Head of caudate nucleus (tissue), 42 donors: ENCODE data around the gene GSDME.

ENCODE experiments used
- DNase-seq, 42 donors: peaks; one replicate each; pipeline versions ENCODE4 v3.0.0 to v3.0.0-alpha.2; 2020 to 2021; ENCODE audit warnings: mixed read lengths in 7 of 42
- intact Hi-C: fragments of 100-400 bp; cut with DNase I; formaldehyde crosslinking; loops from one replicate; pipeline ENCODE4 v1.15.0; 2022

GSDME gene

DNA sequence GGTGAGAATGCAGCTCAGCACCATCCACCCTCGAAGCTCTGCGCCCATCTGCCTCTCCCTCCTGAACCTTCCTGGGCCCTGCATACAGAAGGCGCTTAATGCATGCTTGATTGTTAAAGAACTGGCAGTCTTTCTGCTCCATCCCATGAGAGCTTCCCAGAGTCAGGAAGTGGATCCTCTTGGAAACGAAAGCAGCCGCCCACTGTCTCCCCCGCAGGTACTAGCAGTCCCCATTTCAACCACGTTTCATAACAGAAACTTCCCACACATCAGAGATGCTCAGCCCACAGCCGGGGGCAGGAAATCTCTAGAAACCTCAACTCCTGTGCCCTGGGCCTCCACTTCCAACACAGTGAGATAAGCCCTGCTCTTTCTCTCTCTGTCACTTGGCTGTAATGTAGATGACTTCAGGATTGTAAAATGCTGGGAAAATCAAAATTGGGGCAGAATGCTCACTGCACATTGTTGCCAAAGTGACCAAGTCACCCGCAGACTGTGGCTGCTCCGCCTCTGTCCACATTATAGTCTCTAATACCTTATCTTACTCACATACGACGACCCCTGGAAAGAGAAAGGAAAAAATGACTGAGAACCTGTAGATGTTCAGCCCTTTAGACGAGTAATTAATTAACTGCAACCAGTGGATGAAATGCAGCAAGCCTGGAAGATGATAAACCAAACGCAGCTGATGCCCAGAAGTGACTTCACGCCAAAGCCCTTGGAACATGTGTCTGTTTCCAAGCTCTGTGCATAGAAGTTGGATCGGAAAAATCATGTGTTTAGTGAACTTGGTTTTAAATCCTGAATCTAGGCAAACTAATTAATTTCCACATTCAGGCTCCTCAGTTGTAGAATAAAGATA lies 28.5 kb downstream of the GSDME start:
- DNase-seq, result peak in 39 of 42 donors; percentile 34 to 88 (median 68)
- intact Hi-C loops, result no loop called here

DNA sequence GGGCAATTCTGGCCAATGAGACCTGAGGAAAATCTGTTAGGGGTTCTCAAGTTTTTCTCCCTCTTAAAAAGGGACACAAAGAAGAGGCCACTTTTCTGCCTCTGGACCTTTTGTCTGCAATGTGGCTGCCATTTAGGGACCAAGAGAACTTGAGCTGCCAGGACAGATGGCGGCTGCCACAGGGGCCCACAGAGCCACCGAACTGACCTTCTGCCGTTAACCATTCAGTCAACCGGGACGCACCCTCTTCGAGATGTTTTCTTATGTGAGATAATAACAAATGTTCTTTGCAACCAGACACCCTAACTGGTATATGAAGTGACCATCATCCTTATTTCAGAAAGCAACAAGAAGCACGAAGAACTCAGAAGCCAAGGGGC lies 29.2 kb downstream of the GSDME start:
- peak in 1 of 42 donors; percentile 38 for DNase-seq
- intact Hi-C loops, result no loop called here

DNA sequence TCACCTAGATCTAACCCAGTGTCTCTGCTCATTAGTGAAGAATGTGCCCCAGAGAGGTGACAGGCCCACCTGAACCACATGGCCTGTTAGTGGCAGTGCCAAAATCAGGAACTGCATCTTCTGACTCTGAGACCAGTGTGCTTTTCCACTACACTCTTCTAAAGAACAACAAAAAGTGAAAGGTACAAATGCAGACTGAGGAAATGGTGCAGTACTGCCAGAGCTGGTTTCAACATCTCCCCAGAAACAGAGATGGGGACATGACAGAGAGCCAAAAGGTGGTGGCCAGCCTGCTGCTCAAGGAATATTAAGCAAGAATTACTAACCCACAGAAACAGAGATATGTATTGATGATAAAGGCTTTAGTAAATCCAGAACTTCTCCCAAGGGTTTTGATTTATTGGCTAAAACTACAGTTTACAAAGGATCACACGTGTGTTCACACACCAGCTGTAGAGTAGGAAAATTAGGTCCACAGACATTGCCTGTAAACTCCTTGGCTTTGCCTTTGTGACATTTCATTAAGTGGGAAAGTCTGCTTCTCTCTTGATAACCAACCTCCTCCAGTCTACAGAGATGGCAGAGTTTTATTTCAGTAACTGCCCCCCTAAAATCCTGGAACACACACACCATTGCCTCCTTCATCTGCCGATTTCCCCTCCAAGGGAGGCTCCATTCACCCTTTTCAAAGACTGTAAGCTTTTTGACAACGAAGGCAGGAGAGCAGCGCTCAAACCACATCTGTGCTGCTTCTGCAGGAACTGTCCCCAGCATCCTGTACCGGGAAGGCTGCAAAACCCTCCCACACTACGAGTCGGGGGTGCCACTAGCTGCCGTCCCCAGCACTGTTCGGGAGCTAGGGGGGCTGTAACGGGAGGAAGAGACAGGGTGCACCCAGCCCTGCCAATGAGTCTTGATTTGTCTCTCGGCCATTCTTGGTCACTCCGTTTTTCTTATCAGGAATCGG lies 29.8 kb downstream of the GSDME start:
- intact Hi-C loops, result no loop called here
- DNase-seq, result peak in 4 of 42 donors; percentile 13 to 37 (median 30)

GRCh38 chr7:24725554-24726241 lies 31.6 kb downstream of the GSDME start:
- DNase-seq, result peak in 4 of 42 donors; percentile 15 to 39 (median 34)

GRCh38 chr7:24724451-24725190 lies 32.6 kb downstream of the GSDME start:
- intact Hi-C loops, result no loop called here
- peak in 5 of 42 donors; percentile 5 to 38 (median 10) for DNase-seq

More at GRCh38 chr7:24725554-24726241, 31.6 kb downstream of the GSDME start:
- intact Hi-C loops, result no loop called here

DNA sequence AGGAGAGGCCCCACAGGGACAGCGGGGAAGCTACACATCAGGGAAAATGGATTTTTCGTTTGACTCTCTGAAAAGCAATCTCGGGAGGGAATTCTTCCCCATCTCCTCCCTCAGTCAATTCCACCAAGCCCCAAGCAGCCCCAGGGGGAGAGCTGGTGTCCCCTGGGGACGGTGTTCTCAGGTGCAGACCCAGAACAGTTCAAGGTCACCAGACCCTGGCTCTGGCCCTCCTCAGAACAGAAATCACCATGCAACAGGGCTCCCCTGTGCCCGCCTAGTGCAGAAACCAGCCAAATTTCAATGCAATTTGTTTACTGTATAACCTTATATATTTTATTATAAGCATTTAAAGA lies 34.1 kb downstream of the GSDME start:
- no peak for DNase-seq
- intact Hi-C loops, result no loop called here

GRCh38 chr7:24722386-24723177 lies 34.7 kb downstream of the GSDME start:
- intact Hi-C loops, result no loop called here

DNA sequence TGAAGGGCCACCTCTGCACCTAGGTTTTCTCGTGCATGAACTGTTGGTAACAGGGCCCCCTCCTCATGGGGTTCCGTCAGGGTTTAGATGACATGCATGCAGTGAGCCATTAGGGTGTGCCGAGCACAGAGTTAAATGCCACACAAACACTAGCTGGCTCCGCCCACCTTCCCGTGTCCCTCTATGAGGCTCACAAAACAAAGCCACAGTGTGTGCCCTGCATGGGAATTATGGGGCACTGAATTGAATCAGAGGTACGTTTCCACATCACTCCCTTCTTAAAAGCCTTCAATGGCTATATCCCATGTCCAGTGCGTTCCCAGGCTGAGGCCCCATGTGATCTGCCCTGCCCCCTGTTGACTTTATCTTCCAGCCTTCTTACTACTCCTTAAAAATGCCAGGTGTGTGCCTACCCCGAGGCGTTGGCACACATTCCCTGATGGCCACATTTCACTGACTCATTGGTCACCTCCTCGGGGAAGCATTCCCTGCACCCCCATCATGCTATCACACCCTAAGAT lies 35.7 kb downstream of the GSDME start:
- intact Hi-C loops, result no loop called here
- peak in 4 of 42 donors; percentile 6 to 55 (median 26) for DNase-seq

More at GRCh38 chr7:24722386-24723177, 34.7 kb downstream of the GSDME start:
- peak in 25 of 42 donors; percentile 27 to 77 (median 55) for DNase-seq

GRCh38 chr7:24720283-24720682 lies 37.0 kb downstream of the GSDME start:
- peak in 2 of 42 donors; percentile 9 to 34 for DNase-seq
- intact Hi-C loops, result no loop called here

DNA sequence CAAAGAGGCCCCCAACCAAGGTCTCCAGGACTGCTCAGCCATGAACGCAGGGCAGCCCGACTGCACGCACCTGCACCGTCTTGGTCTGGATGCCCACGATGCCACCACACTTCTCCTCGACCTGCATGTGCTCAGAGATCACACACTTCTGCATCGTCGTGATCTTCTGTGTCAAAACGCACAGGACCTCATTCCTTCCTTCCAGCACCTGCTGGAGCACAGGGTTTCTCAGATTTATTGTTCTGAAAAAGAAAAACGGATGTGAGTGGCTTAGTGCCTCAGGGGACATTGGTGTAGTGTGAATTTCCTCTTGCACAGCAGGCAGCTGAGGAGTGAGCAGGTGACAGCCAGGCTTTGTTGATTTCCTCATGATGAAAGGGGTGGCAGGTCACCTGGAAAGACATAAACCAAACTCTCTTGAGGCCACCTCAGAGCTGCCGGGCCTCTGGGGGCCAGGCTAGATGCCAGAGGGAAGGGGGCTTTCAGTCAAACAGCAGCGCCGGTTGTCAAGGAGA lies 38.2 kb downstream of the GSDME start:
- DNase-seq, result peak in 5 of 42 donors; percentile 5 to 38 (median 22)
- intact Hi-C loops, result no loop called here

GRCh38 chr7:24718431-24718831 lies 38.8 kb downstream of the GSDME start:
- intact Hi-C loops, result no loop called here
- peak in 5 of 42 donors; percentile 9 to 37 (median 31) for DNase-seq

- intact Hi-C loops, result no loop called here
- DNase-seq, result peak in 5 of 42 donors; percentile 3 to 39 (median 22)
Observed at GRCh38 chr7:24717694-24718320, 39.5 kb downstream of the GSDME start.

- intact Hi-C loops, result no loop called here
- DNase-seq, result peak in 6 of 42 donors; percentile 7 to 41 (median 22)
Observed at GRCh38 chr7:24717247-24717622, 40.0 kb downstream of the GSDME start.

GRCh38 chr7:24716480-24717246 lies 40.6 kb downstream of the GSDME start:
- intact Hi-C loops, result no loop called here
- peak in 7 of 42 donors; percentile 12 to 41 (median 32) for DNase-seq

DNA sequence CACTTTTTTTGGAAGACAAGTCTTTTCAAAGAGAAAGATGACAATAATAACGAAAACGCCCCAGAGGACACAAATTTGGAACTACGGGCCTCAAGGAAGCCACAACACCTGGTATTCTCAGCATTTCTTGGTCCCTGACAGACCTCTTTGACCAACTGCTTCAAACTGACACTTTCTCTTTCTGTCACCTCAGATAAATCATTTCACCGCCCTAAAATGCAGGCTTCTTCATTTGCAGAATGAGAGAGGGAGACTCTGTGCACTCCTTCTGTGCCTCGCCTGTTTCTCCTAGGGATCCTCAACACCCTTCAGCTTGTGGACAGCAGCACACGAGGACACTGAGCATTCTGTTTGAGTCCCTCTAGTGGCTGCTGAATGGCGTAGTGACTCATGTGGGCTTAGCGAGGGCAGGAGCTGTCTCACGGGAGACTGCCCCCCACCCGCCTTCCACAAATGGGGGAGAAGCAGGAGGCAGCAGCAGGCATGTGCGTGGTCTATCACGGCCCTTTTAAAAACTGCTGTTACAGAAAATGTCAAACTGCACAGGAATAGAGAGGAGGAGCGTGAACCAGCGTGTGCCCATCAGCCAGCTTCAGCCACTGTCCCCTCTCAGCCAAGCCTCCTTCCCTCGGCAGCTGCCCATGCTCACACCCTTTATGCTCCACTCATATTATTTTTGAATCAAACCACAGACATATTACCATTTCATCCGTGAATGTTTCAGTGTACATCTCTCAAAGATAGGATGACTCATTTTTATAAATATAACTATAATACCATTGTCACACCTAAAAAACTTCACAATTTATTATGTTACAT lies 41.4 kb downstream of the GSDME start:
- peak in 32 of 42 donors; percentile 21 to 81 (median 53) for DNase-seq
- intact Hi-C loops, result no loop called here
